LHCN-M2 (cell line): ENCODE measurements around the gene CXCR4. TPM values are rescaled to one million over a fixed set of nuclear protein-coding genes. Genes with fewer than 3 reads are reported as not detected.
"Not testable (repeated sequence)": the region's sequence is repeated elsewhere in the genome, so short reads cannot be mapped to it uniquely, and the experiment has no call there.

Source experiments
- DNase-seq: peaks from one replicate; pipeline ENCODE4 v3.0.0-alpha.2; 2012; ENCODE audit warnings: low read depth
- total RNA-seq: library from RNA; depleted of rRNA; stranded (reverse); fragments of >200 nt; gene quantifications from 2 replicates; pipeline ENCODE4 v1.2.3, GENCODE V29; 2014; rRNA removed

Gene CXCR4
- total RNA-seq, 1 experiment from 2014 or later, result not detected

- DNase-seq, result no peak
These were observed 40.8 kb downstream of the CXCR4 start for GRCh38 chr2:136077107-136077506.

- DNase-seq, result no peak
These were observed 42.5 kb downstream of the CXCR4 start for GRCh38 chr2:136075476-136075875.

- DNase-seq, result no peak
These were observed 45.3 kb downstream of the CXCR4 start for GRCh38 chr2:136072621-136073020.

- DNase-seq, result not testable (repeated sequence)
These were observed 46.1 kb downstream of the CXCR4 start for GRCh38 chr2:136071887-136072286.

GRCh38 chr2:136070913-136071312, 47.0 kb downstream of the CXCR4 start:
- DNase-seq, result no peak

- no peak for DNase-seq
These were observed 48.2 kb downstream of the CXCR4 start for GRCh38 chr2:136069773-136070172.

- no peak for DNase-seq
These were observed 49.2 kb downstream of the CXCR4 start for GRCh38 chr2:136068581-136069227.

GRCh38 chr2:136067897-136068580, 49.9 kb downstream of the CXCR4 start:
- no peak for DNase-seq

GRCh38 chr2:136067459-136067858, 50.5 kb downstream of the CXCR4 start:
- no peak for DNase-seq

- no peak for DNase-seq
These were observed 52.0 kb downstream of the CXCR4 start for GRCh38 chr2:136065907-136066306.

- DNase-seq, result no peak
These were observed 52.6 kb downstream of the CXCR4 start for GRCh38 chr2:136065384-136065783.

Other genes with a start within 250 kb of the CXCR4 start
- 29.8 and 34.6 TPM in 2 replicates for gene MCM6, start 241.7 kb downstream of the CXCR4 start, total RNA-seq
- gene DARS1, start 132.5 kb downstream of the CXCR4 start, total RNA-seq, result 97.5 and 98.0 TPM in 2 replicates